ENCODE data around the gene IMMP2L.

The IMMP2L gene

GRCh38 chr7:111067682-111068081 lies 494.6 kb downstream of the IMMP2L start:
- Histone ChIP-seq H3K9me3 (ENCODE audit: insufficient read depth, low read length, severe bottlenecking) (peaks cover 22% of the 10 kb centered on the region), H3K4me2 (ENCODE audit: insufficient read depth, low read length) (no peak overlapping the region), H3K9ac (ENCODE audit: low read depth, low read length) (no peak overlapping the region), H4K20me1 (ENCODE audit: insufficient read depth, low read length) (no peaks in the 10 kb centered on the region), H3K4me1 (ENCODE audit: insufficient read depth, low read length) (peaks cover 16% of the 10 kb centered on the region), H3K27me3 (ENCODE audit: insufficient read depth, low read length, poor library complexity) (no peaks in the 10 kb centered on the region), H3K4me3 (ENCODE audit: low read depth in 1 of 2, low read length in 2 of 2) (no peak overlapping the region), H3K79me2 (ENCODE audit: insufficient read depth, low read length) (no peaks in the 10 kb centered on the region), H2AFZ (ENCODE audit: low read depth, low read length) (no peak overlapping the region), H3K36me3 (ENCODE audit: insufficient read depth, low read length) (peaks cover 8% of the 10 kb centered on the region; the same call in 1 of the 2 replicates), H3K27ac (ENCODE audit: low read length) (no peak overlapping the region)
- ATAC-seq (ENCODE audit: insufficient read depth, low read depth): no peak
- no peak for DNase-seq
- TF ChIP-seq CTCF (IDR thresholded peaks at IDR 0.05; ENCODE audit: borderline replicate concordance, extremely low read depth, low read length, poor library complexity, severe bottlenecking): no peak
- TF ChIP-seq EZH2 (IDR thresholded peaks at IDR 0.05; ENCODE audit: borderline replicate concordance, low read depth, low read length, severe bottlenecking): no peak

- TF ChIP-seq EZH2 (IDR thresholded peaks at IDR 0.05; ENCODE audit: borderline replicate concordance, low read depth, low read length, severe bottlenecking): no peak
- TF ChIP-seq CTCF (IDR thresholded peaks at IDR 0.05; ENCODE audit: borderline replicate concordance, extremely low read depth, low read length, poor library complexity, severe bottlenecking): no peak
- Histone ChIP-seq H3K9me3 (ENCODE audit: insufficient read depth, low read length, severe bottlenecking) (peaks cover 27% of the 10 kb centered on the region), H3K27ac (ENCODE audit: low read length) (no peak overlapping the region), H3K36me3 (ENCODE audit: insufficient read depth, low read length) (peaks cover 8% of the 10 kb centered on the region; the same call in 1 of the 2 replicates), H4K20me1 (ENCODE audit: insufficient read depth, low read length) (no peaks in the 10 kb centered on the region), H2AFZ (ENCODE audit: low read depth, low read length) (no peak overlapping the region), H3K4me1 (ENCODE audit: insufficient read depth, low read length) (peaks cover 13% of the 10 kb centered on the region), H3K27me3 (ENCODE audit: insufficient read depth, low read length, poor library complexity) (no peaks in the 10 kb centered on the region), H3K4me2 (ENCODE audit: insufficient read depth, low read length) (no peak overlapping the region), H3K9ac (ENCODE audit: low read depth, low read length) (no peak overlapping the region), H3K79me2 (ENCODE audit: insufficient read depth, low read length) (no peaks in the 10 kb centered on the region), H3K4me3 (ENCODE audit: low read depth in 1 of 2, low read length in 2 of 2) (no peak overlapping the region)
- DNase-seq (no peak), ATAC-seq (ENCODE audit: insufficient read depth, low read depth) (no peak)
These were observed 495.0 kb downstream of the IMMP2L start for GRCh38 chr7:111067251-111067650.

- ATAC-seq (ENCODE audit: insufficient read depth, low read depth) (no peak), DNase-seq (no peak)
- no peaks in the 10 kb centered on the region for H3K79me2 ChIP-seq (ENCODE audit: insufficient read depth, low read length)
- no peak overlapping the region for H3K4me3 ChIP-seq (ENCODE audit: low read depth in 1 of 2, low read length in 2 of 2)
- peaks cover 8% of the 10 kb centered on the region; the same call in 1 of the 2 replicates for H3K36me3 ChIP-seq (ENCODE audit: insufficient read depth, low read length)
- H3K27me3 ChIP-seq (ENCODE audit: insufficient read depth, low read length, poor library complexity): no peaks in the 10 kb centered on the region
- H3K4me2 ChIP-seq (ENCODE audit: insufficient read depth, low read length): no peak overlapping the region
- no peak overlapping the region for H2AFZ ChIP-seq (ENCODE audit: low read depth, low read length)
- no peak for TF ChIP-seq CTCF (IDR thresholded peaks at IDR 0.05; ENCODE audit: borderline replicate concordance, extremely low read depth, low read length, poor library complexity, severe bottlenecking)
- no peak for TF ChIP-seq EZH2 (IDR thresholded peaks at IDR 0.05; ENCODE audit: borderline replicate concordance, low read depth, low read length, severe bottlenecking)
- peaks cover 31% of the 10 kb centered on the region for H3K9me3 ChIP-seq (ENCODE audit: insufficient read depth, low read length, severe bottlenecking)
- H3K27ac ChIP-seq (ENCODE audit: low read length): no peak overlapping the region
- H4K20me1 ChIP-seq (ENCODE audit: insufficient read depth, low read length): no peaks in the 10 kb centered on the region
- H3K9ac ChIP-seq (ENCODE audit: low read depth, low read length): no peak overlapping the region
- H3K4me1 ChIP-seq (ENCODE audit: insufficient read depth, low read length): no peaks in the 10 kb centered on the region; the same call in 1 of the 2 replicates
These were observed 499.1 kb downstream of the IMMP2L start for GRCh38 chr7:111063166-111063565.

GRCh38 chr7:111059833-111060232 lies 502.5 kb downstream of the IMMP2L start:
- DNase-seq: no peak
- H3K4me2 ChIP-seq (ENCODE audit: insufficient read depth, low read length): no peak overlapping the region
- H3K27ac ChIP-seq (ENCODE audit: low read length): no peak overlapping the region
- no peaks in the 10 kb centered on the region for H3K27me3 ChIP-seq (ENCODE audit: insufficient read depth, low read length, poor library complexity)
- peaks cover 23% of the 10 kb centered on the region for H3K9me3 ChIP-seq (ENCODE audit: insufficient read depth, low read length, severe bottlenecking)
- no peak overlapping the region for H3K9ac ChIP-seq (ENCODE audit: low read depth, low read length)
- ATAC-seq (ENCODE audit: insufficient read depth, low read depth): no peak
- TF ChIP-seq EZH2 (IDR thresholded peaks at IDR 0.05; ENCODE audit: borderline replicate concordance, low read depth, low read length, severe bottlenecking) (no peak), CTCF (IDR thresholded peaks at IDR 0.05; ENCODE audit: borderline replicate concordance, extremely low read depth, low read length, poor library complexity, severe bottlenecking) (no peak)
- no peaks in the 10 kb centered on the region for H4K20me1 ChIP-seq (ENCODE audit: insufficient read depth, low read length)
- peaks cover 8% of the 10 kb centered on the region; the same call in 1 of the 2 replicates for H3K36me3 ChIP-seq (ENCODE audit: insufficient read depth, low read length)
- no peak overlapping the region for H2AFZ ChIP-seq (ENCODE audit: low read depth, low read length)
- no peak overlapping the region for H3K4me3 ChIP-seq (ENCODE audit: low read depth in 1 of 2, low read length in 2 of 2)
- H3K79me2 ChIP-seq (ENCODE audit: insufficient read depth, low read length): no peaks in the 10 kb centered on the region
- no peaks in the 10 kb centered on the region; the same call in 1 of the 2 replicates for H3K4me1 ChIP-seq (ENCODE audit: insufficient read depth, low read length)
